AG09309 (cell line): ENCODE measurements around the gene HERC6.
A peak's percentile ranks its signal among the peaks of the same experiment; 100 is the strongest.
"Not testable (repeated sequence)": the region's sequence is repeated elsewhere in the genome, so short reads cannot be mapped to it uniquely, and the experiment has no call there.

Source experiments
- DNase-seq: peaks from one replicate; pipeline ENCODE4 v3.0.0-alpha.2; 2010; ENCODE audit warnings: low read depth
- H3K4me3 ChIP-seq: 2 replicates; pipeline ENCODE4 v1.5.1; 2011; ENCODE audit warnings: mild to moderate bottlenecking, low read depth, low read length, moderate library complexity; ENCODE audit not compliant: control insufficient read depth
- TF ChIP-seq, protein P1 (sequence below): IDR thresholded peaks from 2 replicates; pipeline ENCODE4 v1.5.1; 2011; ENCODE audit warnings: mild to moderate bottlenecking, low read depth, low read length, inconsistent platforms; ENCODE audit not compliant: insufficient read depth, control insufficient read depth; ENCODE audit errors: missing control alignments

The HERC6 gene

DNA sequence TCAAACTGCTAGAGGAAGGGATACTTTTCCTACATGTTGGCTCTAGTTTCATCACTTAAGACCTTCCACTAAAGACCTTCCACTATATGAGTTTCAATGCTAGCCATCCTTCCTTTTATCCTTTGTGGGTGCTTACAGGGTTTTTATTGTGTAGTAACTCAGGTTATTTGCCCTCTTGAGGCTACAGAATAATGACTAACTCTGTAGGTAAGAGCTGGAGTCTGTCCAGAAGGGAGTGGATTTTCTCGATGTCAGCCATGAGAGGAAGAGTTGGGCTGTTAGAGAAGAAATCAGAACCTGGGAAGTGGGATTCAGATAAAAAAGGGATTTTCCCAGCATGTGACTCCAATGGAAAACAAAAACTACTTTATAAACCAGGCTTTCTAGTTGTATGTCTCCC, 50.7 kb downstream of the HERC6 start:
- TF ChIP-seq, protein P1, sequence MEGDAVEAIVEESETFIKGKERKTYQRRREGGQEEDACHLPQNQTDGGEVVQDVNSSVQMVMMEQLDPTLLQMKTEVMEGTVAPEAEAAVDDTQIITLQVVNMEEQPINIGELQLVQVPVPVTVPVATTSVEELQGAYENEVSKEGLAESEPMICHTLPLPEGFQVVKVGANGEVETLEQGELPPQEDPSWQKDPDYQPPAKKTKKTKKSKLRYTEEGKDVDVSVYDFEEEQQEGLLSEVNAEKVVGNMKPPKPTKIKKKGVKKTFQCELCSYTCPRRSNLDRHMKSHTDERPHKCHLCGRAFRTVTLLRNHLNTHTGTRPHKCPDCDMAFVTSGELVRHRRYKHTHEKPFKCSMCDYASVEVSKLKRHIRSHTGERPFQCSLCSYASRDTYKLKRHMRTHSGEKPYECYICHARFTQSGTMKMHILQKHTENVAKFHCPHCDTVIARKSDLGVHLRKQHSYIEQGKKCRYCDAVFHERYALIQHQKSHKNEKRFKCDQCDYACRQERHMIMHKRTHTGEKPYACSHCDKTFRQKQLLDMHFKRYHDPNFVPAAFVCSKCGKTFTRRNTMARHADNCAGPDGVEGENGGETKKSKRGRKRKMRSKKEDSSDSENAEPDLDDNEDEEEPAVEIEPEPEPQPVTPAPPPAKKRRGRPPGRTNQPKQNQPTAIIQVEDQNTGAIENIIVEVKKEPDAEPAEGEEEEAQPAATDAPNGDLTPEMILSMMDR: no peak
- H3K4me3 ChIP-seq: no peak overlapping the region
- DNase-seq: no peak

DNA sequence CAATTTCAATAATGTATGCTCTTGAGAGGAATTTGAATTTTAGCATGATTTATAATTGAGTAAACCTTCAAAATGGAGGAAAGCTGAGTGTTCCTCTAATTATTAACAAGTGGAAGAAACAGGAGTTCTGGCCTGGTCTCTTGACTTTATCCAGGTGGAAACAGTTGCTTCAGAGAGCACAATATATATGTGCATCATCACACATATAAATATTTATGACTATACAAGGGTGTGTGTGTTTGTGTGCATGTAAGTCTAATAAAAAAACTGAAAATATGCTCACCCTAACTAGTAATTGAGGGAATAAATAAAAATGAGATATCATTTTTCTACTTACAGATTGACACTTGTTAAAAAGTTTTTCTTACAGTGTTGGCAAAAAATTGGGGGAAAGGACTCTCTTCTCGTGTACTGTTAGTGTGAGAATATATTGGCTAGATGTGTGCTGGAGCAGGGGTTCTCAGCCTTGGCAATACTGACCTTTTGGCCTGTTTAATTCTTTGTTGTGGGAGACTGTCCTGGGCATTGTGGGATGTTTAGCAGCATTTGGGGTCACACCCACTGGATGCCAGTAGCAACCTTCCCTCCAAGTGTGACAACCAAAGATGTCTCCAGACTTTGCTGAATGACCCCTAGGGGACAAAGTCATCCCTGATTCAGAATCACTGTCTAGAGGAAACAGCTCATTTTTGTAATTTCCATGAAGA, 57.5 kb downstream of the HERC6 start:
- H3K4me3 ChIP-seq: no peak overlapping the region
- TF ChIP-seq, protein P1: no peak
- no peak for DNase-seq

DNA sequence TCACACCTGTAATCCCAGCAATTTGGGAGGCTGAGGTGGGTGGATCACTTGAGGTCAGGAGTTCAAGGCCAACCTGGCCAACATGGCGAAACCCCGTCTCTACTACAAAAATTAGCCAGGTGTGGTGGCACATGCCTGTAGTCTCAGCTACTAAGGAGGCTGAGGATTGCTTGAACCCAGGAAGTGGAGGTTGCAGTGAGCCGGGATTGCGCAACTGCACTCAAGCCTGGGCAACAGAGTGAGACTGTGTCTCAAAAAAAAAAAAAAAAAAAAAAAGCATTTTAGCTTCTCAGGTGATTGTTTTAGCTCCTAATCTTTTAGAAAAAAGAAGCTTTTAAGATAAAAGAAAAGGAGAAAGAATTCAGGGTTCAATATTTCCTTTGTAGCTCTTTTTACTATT, 59.2 kb downstream of the HERC6 start:
- H3K4me3 ChIP-seq, DNase-seq: not testable (repeated sequence)

DNA sequence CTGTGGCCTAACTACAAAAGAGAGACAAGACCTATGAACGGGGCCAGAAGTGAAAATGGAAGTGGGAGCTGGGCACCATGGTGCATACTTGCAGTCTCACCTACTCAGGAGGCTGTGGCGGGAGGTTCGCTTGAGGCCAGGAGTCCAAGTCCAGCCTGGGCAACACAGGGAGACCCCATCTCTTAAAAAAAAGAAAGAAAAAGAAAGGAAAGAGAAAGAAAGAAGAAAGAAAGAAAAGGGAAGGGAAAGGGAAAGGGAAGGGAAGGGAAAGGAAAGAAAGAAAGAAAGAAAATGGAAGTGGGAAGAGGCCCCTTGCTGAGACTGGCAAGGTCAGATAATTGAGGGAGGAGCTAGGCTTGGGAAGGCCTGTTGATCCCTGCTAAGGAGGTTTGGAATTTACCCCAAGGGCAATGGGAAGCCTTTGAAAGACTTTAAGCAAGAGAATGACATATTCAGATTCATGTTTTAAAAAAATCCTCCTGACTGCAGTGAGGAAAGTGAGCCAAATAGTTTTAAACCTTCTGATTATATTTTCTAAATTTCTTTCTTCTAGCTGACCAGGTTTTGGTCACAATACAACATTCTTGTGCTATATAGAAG, 60.6 kb downstream of the HERC6 start:
- peak; percentile 1 for DNase-seq
- TF ChIP-seq, protein P1: no peak
- no peak overlapping the region for H3K4me3 ChIP-seq

DNA sequence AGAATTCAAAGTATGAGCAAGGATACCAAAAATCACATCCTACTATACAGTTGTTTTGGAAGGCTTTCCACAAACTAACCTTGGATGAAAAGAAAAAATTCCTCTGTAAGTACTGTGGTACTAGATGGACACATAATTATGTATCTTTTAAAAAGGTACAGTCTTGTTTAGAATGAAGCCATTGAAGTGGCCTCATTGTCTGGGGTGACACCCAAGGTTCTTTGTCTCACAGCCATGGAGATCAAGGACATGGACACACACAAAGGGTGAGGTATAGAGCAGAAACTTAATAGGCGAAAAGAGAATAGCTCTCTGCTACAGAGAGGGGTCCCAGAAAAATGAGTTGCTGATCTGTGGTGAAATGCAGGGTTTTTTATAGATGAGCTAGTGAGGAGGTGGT, 61.5 kb downstream of the HERC6 start:
- H3K4me3 ChIP-seq: no peak overlapping the region
- TF ChIP-seq, protein P1: no peak
- no peak for DNase-seq

DNA sequence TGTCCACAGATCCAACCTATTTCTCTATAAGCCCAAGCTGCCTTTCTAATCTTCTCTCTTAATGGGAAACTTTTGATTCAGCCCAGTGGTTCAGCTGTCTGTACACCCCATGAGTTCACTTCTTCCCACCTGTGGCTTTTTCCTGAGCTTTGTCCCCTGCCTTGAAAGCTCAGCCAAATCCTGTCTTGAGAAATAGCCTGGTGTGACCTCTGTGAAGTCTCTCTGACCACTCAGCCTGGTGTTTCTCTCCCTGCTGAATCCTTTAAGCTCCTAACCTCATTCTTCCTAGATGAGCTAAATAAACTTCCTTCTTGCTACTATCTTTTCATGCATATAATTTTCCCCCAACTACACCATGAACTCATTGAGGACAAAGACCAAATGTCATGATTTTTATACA, 63.0 kb downstream of the HERC6 start:
- TF ChIP-seq, protein P1: no peak
- DNase-seq: no peak

DNA sequence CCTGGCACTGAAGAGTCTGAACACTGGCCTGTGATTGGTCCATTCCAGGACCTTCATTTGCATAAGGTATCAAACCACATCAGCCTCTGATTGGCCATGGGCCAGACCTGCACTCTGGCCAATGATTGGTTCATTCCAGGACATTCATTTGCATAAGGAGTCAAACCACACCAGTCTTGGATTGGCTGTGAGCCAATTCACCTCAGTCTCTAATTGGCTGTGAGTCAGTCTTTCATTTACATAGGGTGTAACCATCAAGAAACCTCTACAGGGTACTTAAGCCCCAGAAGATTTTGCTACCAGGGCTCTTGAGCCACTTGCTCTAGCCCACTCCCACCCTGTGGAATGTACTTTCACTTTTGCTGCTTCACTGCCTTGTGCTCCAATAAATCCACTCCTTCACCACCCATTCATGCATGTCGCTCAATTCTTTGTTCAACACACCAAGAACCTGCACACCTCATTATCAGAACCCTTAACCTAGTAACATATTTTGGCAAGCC, 64.1 kb downstream of the HERC6 start:
- no peak for DNase-seq
- no peak overlapping the region for H3K4me3 ChIP-seq
- TF ChIP-seq, protein P1: no peak

More for the DNA sequence above, 63.0 kb downstream of the HERC6 start:
- no peak overlapping the region for H3K4me3 ChIP-seq
